Fibroblast of skin of right biceps (primary cell): ENCODE measurements around the gene PTGR1.
A peak's percentile ranks its signal among the peaks of the same experiment; 100 is the strongest.

Experiments
- DNase-seq: peaks from one replicate; pipeline ENCODE4 v3.0.0-alpha.2; 2013

PTGR1 gene

DNA sequence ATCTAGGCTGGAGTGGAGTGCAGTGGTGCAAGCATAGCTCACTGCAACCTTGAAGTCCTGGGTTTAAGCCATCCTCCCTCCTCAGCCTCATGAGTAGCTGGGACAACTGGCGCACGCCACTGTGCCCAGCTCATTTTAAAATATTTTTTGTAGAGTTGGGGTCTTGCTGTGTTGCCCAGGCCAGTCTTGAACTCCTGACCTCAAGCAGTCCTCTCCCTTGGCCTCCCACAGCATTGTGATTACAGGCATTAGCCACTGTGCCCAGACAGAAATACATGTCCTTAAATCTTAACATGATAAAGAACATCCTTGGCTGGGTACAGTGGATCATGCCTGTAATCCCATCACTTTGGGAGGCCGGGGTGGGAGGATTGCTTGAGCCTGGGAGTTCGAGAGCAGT is 67.7 kb downstream of the PTGR1 start:
- DNase-seq, result no peak

DNA sequence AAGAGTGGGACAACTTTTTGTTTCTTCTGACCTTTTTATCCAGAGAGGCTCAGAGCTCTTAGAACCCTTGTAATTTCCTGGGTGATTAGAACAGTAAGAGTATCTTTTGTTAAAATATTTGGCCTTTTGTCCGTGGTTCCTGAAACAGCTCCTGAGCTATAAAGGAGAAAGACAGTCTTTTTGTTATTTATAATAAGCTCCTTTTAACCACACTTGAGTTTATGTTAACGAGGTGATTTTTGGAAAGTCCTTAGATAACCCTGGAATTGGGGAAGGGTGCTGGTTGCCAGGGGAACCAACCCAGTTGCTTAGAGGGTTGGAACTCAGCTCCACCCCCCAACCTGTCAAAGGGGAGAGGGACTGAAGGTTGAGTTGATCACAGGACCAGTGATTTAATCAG is 69.7 kb downstream of the PTGR1 start:
- no peak for DNase-seq

DNA sequence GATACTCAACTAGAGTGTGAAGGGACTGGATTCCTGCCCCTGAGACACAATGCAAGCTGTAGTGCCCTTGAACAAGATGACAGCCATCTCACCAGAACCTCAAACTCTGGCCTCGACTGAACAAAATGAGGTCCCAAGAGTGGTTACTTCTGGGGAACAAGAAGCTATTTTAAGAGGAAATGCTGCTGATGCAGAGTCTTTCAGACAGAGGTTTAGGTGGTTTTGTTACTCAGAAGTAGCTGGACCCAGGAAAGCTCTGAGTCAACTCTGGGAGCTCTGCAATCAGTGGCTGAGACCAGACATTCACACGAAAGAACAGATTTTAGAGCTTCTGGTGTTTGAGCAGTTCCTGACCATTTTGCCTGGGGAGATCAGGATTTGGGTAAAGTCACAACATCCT is 72.1 kb downstream of the PTGR1 start:
- DNase-seq, result no peak

GRCh38 chr9:111525056-111525977 is 74.1 kb downstream of the PTGR1 start, which contains the start of gene ZNF483:
Gene ZNF483 (plus strand): TSS chr9:111525179. CDS start chr9:111527396, 2,217 bp downstream.
- peak; percentile 72 for DNase-seq

- no peak for DNase-seq
Observed at GRCh38 chr9:111524731-111525055, 74.8 kb downstream of the PTGR1 start.

DNA sequence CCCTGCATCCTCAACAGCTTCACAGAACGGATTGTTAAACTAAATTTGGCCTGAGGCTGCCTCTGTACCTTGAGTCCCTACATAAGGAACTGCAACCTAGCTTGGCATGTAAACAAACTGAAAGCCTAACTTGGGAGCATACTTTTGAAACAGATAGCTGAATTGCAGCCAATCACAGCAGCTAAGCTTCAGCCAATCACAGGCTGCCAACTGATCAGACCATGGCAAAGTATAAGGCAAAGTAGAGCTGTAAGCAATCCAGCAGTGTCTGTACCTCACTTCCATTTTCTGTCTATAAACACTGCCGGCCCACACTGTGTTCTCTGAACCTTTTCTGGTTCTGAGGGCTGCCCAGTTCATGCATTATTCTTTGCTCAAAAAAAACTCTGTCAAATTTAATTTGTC is 83.4 kb downstream of the PTGR1 start:
- peak; percentile 10 for DNase-seq

GRCh38 chr9:111514967-111515366 is 84.5 kb downstream of the PTGR1 start:
- no peak for DNase-seq
